ENCODE data around the gene ACTN2. TPM values are rescaled to one million over a fixed set of nuclear protein-coding genes. Genes with fewer than 3 reads are reported as not detected.

Gene ACTN2
- total RNA-seq, 1 experiment from 2014 or later: 0.02 TPM

- no peak for DNase-seq (ENCODE audit: low read depth)
Measured at GRCh38 chr1:236691348-236691747, 5.0 kb downstream of the ACTN2 start.

- peak; percentile 16 for DNase-seq (ENCODE audit: low read depth)
Measured at GRCh38 chr1:236692128-236692527, 5.8 kb downstream of the ACTN2 start.

GRCh38 chr1:236692742-236693141, 6.4 kb downstream of the ACTN2 start:
- no peak for DNase-seq (ENCODE audit: low read depth)

- peak; percentile 33 for DNase-seq (ENCODE audit: low read depth)
Measured at GRCh38 chr1:236699366-236699765, 13.1 kb downstream of the ACTN2 start.

GRCh38 chr1:236700903-236701302, 14.6 kb downstream of the ACTN2 start:
- DNase-seq (ENCODE audit: low read depth): no peak

- no peak for DNase-seq (ENCODE audit: low read depth)
Measured at GRCh38 chr1:236701782-236702181, 15.5 kb downstream of the ACTN2 start.

GRCh38 chr1:236702791-236703394, 16.6 kb downstream of the ACTN2 start:
- no peak for DNase-seq (ENCODE audit: low read depth)

GRCh38 chr1:236705771-236706170, 19.5 kb downstream of the ACTN2 start:
- no peak for DNase-seq (ENCODE audit: low read depth)

- no peak for DNase-seq (ENCODE audit: low read depth)
Measured at GRCh38 chr1:236706183-236706582, 19.9 kb downstream of the ACTN2 start.

GRCh38 chr1:236710328-236710892, 24.1 kb downstream of the ACTN2 start:
- no peak for DNase-seq (ENCODE audit: low read depth)

- DNase-seq (ENCODE audit: low read depth): no peak
Measured at GRCh38 chr1:236716160-236716559, 29.9 kb downstream of the ACTN2 start.

GRCh38 chr1:236717811-236718210, 31.5 kb downstream of the ACTN2 start:
- DNase-seq (ENCODE audit: low read depth): no peak

GRCh38 chr1:236718328-236718727, 32.0 kb downstream of the ACTN2 start:
- no peak for DNase-seq (ENCODE audit: low read depth)

GRCh38 chr1:236720206-236720605, 33.9 kb downstream of the ACTN2 start:
- DNase-seq (ENCODE audit: low read depth): no peak

GRCh38 chr1:236720611-236721010, 34.3 kb downstream of the ACTN2 start:
- DNase-seq (ENCODE audit: low read depth): no peak

- no peak for DNase-seq (ENCODE audit: low read depth)
Measured at GRCh38 chr1:236724049-236724448, 37.8 kb downstream of the ACTN2 start.

GRCh38 chr1:236724506-236724905, 38.2 kb downstream of the ACTN2 start:
- no peak for DNase-seq (ENCODE audit: low read depth)

GRCh38 chr1:236725668-236726067, 39.4 kb downstream of the ACTN2 start:
- DNase-seq (ENCODE audit: low read depth): no peak

- DNase-seq (ENCODE audit: low read depth): no peak
Measured at GRCh38 chr1:236727521-236727920, 41.2 kb downstream of the ACTN2 start.

- DNase-seq (ENCODE audit: low read depth): no peak
Measured at GRCh38 chr1:236728752-236729151, 42.5 kb downstream of the ACTN2 start.

GRCh38 chr1:236733653-236734052, 47.4 kb downstream of the ACTN2 start:
- DNase-seq (ENCODE audit: low read depth): peak; percentile 60

- peak; percentile 74 for DNase-seq (ENCODE audit: low read depth)
Measured at GRCh38 chr1:236734141-236734765, 48.0 kb downstream of the ACTN2 start.

GRCh38 chr1:236736761-236737160, 50.5 kb downstream of the ACTN2 start:
- DNase-seq (ENCODE audit: low read depth): no peak

Measured in M059J (cell line).